RPMI8226 (cell line): Measurements from ENCODE around the gene ROCK2.

Experiments used
- DNase-seq: peaks from one replicate; pipeline ENCODE4 v3.0.0-alpha.2; 2015

ROCK2 gene

GRCh38 chr2:11307764-11308415, 36.5 kb downstream of the ROCK2 start:
- DNase-seq: no peak

GRCh38 chr2:11305958-11306357, 38.5 kb downstream of the ROCK2 start:
- no peak for DNase-seq

- DNase-seq: no peak
Measured at GRCh38 chr2:11305338-11305737, 39.1 kb downstream of the ROCK2 start.

- DNase-seq: no peak
Measured at GRCh38 chr2:11304476-11304875, 40.0 kb downstream of the ROCK2 start.

GRCh38 chr2:11303290-11304013, 41.0 kb downstream of the ROCK2 start:
- no peak for DNase-seq

- DNase-seq: no peak
Measured at GRCh38 chr2:11299439-11299838, 45.0 kb downstream of the ROCK2 start.

- DNase-seq: no peak
Measured at GRCh38 chr2:11298592-11298991, 45.8 kb downstream of the ROCK2 start.

GRCh38 chr2:11296401-11296800, 48.0 kb downstream of the ROCK2 start:
- no peak for DNase-seq

- no peak for DNase-seq
Measured at GRCh38 chr2:11292464-11293255, 51.8 kb downstream of the ROCK2 start.

- DNase-seq: no peak
Measured at GRCh38 chr2:11290713-11291112, 53.7 kb downstream of the ROCK2 start.

- no peak for DNase-seq
Measured at GRCh38 chr2:11290211-11290610, 54.2 kb downstream of the ROCK2 start.

GRCh38 chr2:11288431-11288830, 56.0 kb downstream of the ROCK2 start:
- no peak for DNase-seq

- DNase-seq: no peak
Measured at GRCh38 chr2:11286749-11287148, 57.7 kb downstream of the ROCK2 start.

- DNase-seq: no peak
Measured at GRCh38 chr2:11286323-11286722, 58.1 kb downstream of the ROCK2 start.

GRCh38 chr2:11285499-11285898, 58.9 kb downstream of the ROCK2 start:
- DNase-seq: no peak

GRCh38 chr2:11281186-11281585, 63.2 kb downstream of the ROCK2 start:
- DNase-seq: no peak

GRCh38 chr2:11280713-11281112, 63.7 kb downstream of the ROCK2 start:
- DNase-seq: no peak

GRCh38 chr2:11279398-11279797, 65.0 kb downstream of the ROCK2 start:
- no peak for DNase-seq

- DNase-seq: no peak
Measured at GRCh38 chr2:11278219-11278618, 66.2 kb downstream of the ROCK2 start.

GRCh38 chr2:11275910-11276309, 68.5 kb downstream of the ROCK2 start:
- DNase-seq: no peak

GRCh38 chr2:11270891-11271290, 73.5 kb downstream of the ROCK2 start:
- DNase-seq: no peak

GRCh38 chr2:11267931-11268330, 76.5 kb downstream of the ROCK2 start:
- no peak for DNase-seq

GRCh38 chr2:11264818-11265217, 79.6 kb downstream of the ROCK2 start:
- DNase-seq: no peak

- no peak for DNase-seq
Measured at GRCh38 chr2:11264007-11264406, 80.4 kb downstream of the ROCK2 start.
